ENCODE measurements around the gene KRTAP10-3. TPM values are rescaled to one million over a fixed set of nuclear protein-coding genes. Genes with fewer than 3 reads are reported as not detected.
A peak's percentile ranks its signal among the peaks of the same experiment; 100 is the strongest.

The KRTAP10-3 gene
- total RNA-seq, 1 donor from 2014 or later = not detected

DNA sequence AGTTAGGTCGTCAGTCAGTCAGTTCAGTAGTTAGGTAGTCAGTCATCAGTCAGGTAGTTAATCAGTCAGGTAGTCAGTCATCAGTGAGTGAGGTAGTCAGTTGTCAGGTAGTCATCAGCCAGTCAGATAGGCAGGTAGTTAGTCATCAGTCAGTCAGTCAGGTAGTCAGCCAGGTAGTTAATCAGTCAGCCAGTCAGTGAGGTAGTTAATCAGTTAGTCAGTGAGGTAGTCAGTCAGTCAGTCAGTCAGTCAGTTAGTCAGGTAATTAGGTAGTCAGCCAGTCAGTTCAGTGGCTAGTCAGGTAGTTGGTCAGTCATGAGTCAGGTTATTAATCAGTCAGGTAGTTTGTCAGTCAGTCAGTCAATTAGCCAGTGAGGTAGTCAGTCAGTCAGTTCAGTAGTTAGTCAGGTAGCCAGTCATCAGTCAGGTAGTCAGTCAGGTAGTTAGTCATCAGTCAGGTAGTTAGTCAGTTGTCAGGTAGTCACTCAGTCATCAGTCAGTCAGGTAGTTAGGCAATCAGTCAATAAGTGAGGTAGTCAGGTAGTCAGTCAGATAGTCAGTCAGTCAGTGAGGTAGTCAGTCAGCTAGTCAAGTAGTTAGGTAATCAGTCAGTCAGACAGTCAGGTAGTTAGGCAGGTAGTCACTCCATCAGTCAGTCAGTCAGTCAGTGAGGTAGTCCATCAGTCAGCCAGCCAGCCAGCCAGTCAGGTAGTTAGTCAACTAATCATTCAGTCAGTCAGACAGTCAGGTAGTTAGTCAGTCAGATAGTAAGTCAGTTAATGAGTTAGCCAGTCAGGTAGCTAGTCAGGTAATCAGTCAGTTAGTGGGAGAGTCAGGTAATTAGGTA is 34.8 kb downstream of the KRTAP10-3 start:
- Histone ChIP-seq H3K4me3 (ENCODE audit: low read depth, low read length) (no peak overlapping the region), H3K27me3 (ENCODE audit: control insufficient read depth, insufficient read depth, low read length) (no peaks in the 10 kb centered on the region), H3K36me3 (ENCODE audit: control insufficient read depth, insufficient read depth, low read length) (no peaks in the 10 kb centered on the region)
- DNase-seq (ENCODE audit: low read depth) (no peak), FAIRE-seq (peak; percentile 91)
- TF ChIP-seq CTCF (IDR thresholded peaks at IDR 0.05; ENCODE audit: insufficient read depth, low read length, severe bottlenecking) = no peak

GRCh38 chr21:44522753-44523204 is 35.8 kb downstream of the KRTAP10-3 start:
- no peak for TF ChIP-seq CTCF (IDR thresholded peaks at IDR 0.05; ENCODE audit: insufficient read depth, low read length, severe bottlenecking)
- no peaks in the 10 kb centered on the region for H3K36me3 ChIP-seq (ENCODE audit: control insufficient read depth, insufficient read depth, low read length)
- H3K27me3 ChIP-seq (ENCODE audit: control insufficient read depth, insufficient read depth, low read length) = no peaks in the 10 kb centered on the region
- H3K4me3 ChIP-seq (ENCODE audit: low read depth, low read length) = no peak overlapping the region
- FAIRE-seq (peak; percentile 83), DNase-seq (ENCODE audit: low read depth) (no peak)

GRCh38 chr21:44521928-44522752 is 36.5 kb downstream of the KRTAP10-3 start:
- no peak overlapping the region for H3K4me3 ChIP-seq (ENCODE audit: low read depth, low read length)
- no peak for DNase-seq (ENCODE audit: low read depth)
- no peak for FAIRE-seq
- H3K36me3 ChIP-seq (ENCODE audit: control insufficient read depth, insufficient read depth, low read length) = no peaks in the 10 kb centered on the region
- no peak for TF ChIP-seq CTCF (IDR thresholded peaks at IDR 0.05; ENCODE audit: insufficient read depth, low read length, severe bottlenecking)
- no peaks in the 10 kb centered on the region for H3K27me3 ChIP-seq (ENCODE audit: control insufficient read depth, insufficient read depth, low read length)

GRCh38 chr21:44521301-44521927 is 37.2 kb downstream of the KRTAP10-3 start:
- TF ChIP-seq CTCF (IDR thresholded peaks at IDR 0.05; ENCODE audit: insufficient read depth, low read length, severe bottlenecking) = no peak
- FAIRE-seq (no peak), DNase-seq (ENCODE audit: low read depth) (no peak)
- H3K4me3 ChIP-seq (ENCODE audit: low read depth, low read length) = no peak overlapping the region
- H3K36me3 ChIP-seq (ENCODE audit: control insufficient read depth, insufficient read depth, low read length) = no peaks in the 10 kb centered on the region
- no peaks in the 10 kb centered on the region for H3K27me3 ChIP-seq (ENCODE audit: control insufficient read depth, insufficient read depth, low read length)

GRCh38 chr21:44520326-44521300 is 38.0 kb downstream of the KRTAP10-3 start:
- Histone ChIP-seq H3K4me3 (ENCODE audit: low read depth, low read length) (no peak overlapping the region), H3K36me3 (ENCODE audit: control insufficient read depth, insufficient read depth, low read length) (no peaks in the 10 kb centered on the region), H3K27me3 (ENCODE audit: control insufficient read depth, insufficient read depth, low read length) (no peaks in the 10 kb centered on the region)
- FAIRE-seq (no peak), DNase-seq (ENCODE audit: low read depth) (no peak)
- TF ChIP-seq CTCF (IDR thresholded peaks at IDR 0.05; ENCODE audit: insufficient read depth, low read length, severe bottlenecking) = no peak
